Measurements from ENCODE around the gene FRK.
"Not testable (repeated sequence)": the region's sequence is repeated elsewhere in the genome, so short reads cannot be mapped to it uniquely, and the experiment has no call there.

Gene FRK

GRCh38 chr6:115945812-115946211 is 114.9 kb downstream of the FRK start:
- Histone ChIP-seq H3K4me1 (ENCODE audit: control insufficient read depth, insufficient read depth, low read length, poor library complexity, severe bottlenecking) (no peaks in the 10 kb centered on the region), H3K36me3 (ENCODE audit: control insufficient read depth, insufficient read depth, low read length) (no peaks in the 10 kb centered on the region), H3K9me3 (ENCODE audit: control insufficient read depth, low read length) (no peaks in the 10 kb centered on the region), H3K27ac (ENCODE audit: low read depth, low read length, severe bottlenecking) (no peak overlapping the region), H3K4me3 (ENCODE audit: extremely low read depth, insufficient read depth, low read length, poor library complexity, severe bottlenecking) (no peak overlapping the region)
- 63 to 100% methylated on average over 1 of the region's 1 CpG for WGBS, 2 experiments (ENCODE audit: insufficient coverage in 2 of 2)

- Histone ChIP-seq H3K27ac (ENCODE audit: low read depth, low read length, severe bottlenecking) (no peak overlapping the region), H3K9me3 (ENCODE audit: control insufficient read depth, low read length) (no peaks in the 10 kb centered on the region), H3K4me3 (ENCODE audit: extremely low read depth, insufficient read depth, low read length, poor library complexity, severe bottlenecking) (no peak overlapping the region), H3K36me3 (ENCODE audit: control insufficient read depth, insufficient read depth, low read length) (no peaks in the 10 kb centered on the region), H3K4me1 (ENCODE audit: control insufficient read depth, insufficient read depth, low read length, poor library complexity, severe bottlenecking) (no peaks in the 10 kb centered on the region)
- WGBS, 2 experiments (ENCODE audit: insufficient coverage in 2 of 2), result no CpG with 5 or more reads among the region's 1 CpG
Observed at GRCh38 chr6:115945306-115945705, 115.4 kb downstream of the FRK start.

DNA sequence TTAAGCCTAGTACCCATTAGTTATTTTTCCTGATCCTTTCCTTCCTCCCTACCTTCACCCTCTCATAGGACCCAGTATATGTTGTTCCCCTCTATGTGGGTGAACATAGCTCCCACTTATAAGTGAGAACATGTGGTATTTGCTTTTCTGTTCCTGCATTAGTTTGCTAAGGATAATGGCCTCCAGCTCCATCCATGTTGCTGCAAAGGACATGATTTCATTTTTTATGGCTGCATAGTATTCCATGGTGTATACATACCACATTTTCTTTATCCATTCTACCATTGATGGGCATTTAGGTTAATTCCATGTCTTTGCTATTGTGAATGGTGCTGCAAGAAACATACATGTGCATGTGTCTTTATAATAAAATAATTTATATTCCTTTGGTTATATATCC is 115.9 kb downstream of the FRK start:
- H3K4me3 ChIP-seq (ENCODE audit: extremely low read depth, insufficient read depth, low read length, poor library complexity, severe bottlenecking); H3K36me3 ChIP-seq (ENCODE audit: control insufficient read depth, insufficient read depth, low read length); H3K9me3 ChIP-seq (ENCODE audit: control insufficient read depth, low read length); H3K4me1 ChIP-seq (ENCODE audit: control insufficient read depth, insufficient read depth, low read length, poor library complexity, severe bottlenecking); H3K27ac ChIP-seq (ENCODE audit: low read depth, low read length, severe bottlenecking): not testable (repeated sequence)

DNA sequence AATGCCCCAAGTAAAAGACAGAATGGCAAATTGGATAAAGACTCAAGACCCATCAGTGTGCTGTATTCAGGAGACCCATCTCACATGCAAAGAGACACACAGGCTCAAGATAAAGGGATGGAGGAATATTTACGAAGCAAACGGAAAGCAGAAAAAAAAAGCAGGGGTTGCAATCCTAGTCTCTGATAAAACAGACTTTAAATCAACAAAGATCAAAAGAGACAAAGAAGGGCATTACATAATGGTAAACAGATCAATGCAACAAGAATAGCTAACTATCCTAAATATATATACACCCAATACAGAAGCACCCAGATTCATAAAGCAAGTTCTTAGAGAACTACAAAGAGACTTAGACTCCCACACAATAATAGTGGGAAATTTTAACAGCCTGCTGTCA is 123.2 kb downstream of the FRK start:
- H3K27ac ChIP-seq (ENCODE audit: low read depth, low read length, severe bottlenecking); H3K4me1 ChIP-seq (ENCODE audit: control insufficient read depth, insufficient read depth, low read length, poor library complexity, severe bottlenecking); H3K4me3 ChIP-seq (ENCODE audit: extremely low read depth, insufficient read depth, low read length, poor library complexity, severe bottlenecking); H3K9me3 ChIP-seq (ENCODE audit: control insufficient read depth, low read length); H3K36me3 ChIP-seq (ENCODE audit: control insufficient read depth, insufficient read depth, low read length): not testable (repeated sequence)
- no CpG with 5 or more reads among the region's 2 CpGs for WGBS, 2 experiments (ENCODE audit: insufficient coverage in 2 of 2)

- WGBS, 2 experiments (ENCODE audit: insufficient coverage in 2 of 2), result 53 to 68% methylated on average over 5 to 8 of the region's 8 CpGs
- no peaks in the 10 kb centered on the region for H3K36me3 ChIP-seq (ENCODE audit: control insufficient read depth, insufficient read depth, low read length)
- no peak overlapping the region for H3K27ac ChIP-seq (ENCODE audit: low read depth, low read length, severe bottlenecking)
- H3K4me1 ChIP-seq (ENCODE audit: control insufficient read depth, insufficient read depth, low read length, poor library complexity, severe bottlenecking), result no peaks in the 10 kb centered on the region
- no peaks in the 10 kb centered on the region for H3K9me3 ChIP-seq (ENCODE audit: control insufficient read depth, low read length)
- H3K4me3 ChIP-seq (ENCODE audit: extremely low read depth, insufficient read depth, low read length, poor library complexity, severe bottlenecking), result no peak overlapping the region
Observed at GRCh38 chr6:115935361-115935760, 125.3 kb downstream of the FRK start.

GRCh38 chr6:115934829-115935228 is 125.9 kb downstream of the FRK start:
- Histone ChIP-seq H3K36me3 (ENCODE audit: control insufficient read depth, insufficient read depth, low read length) (no peaks in the 10 kb centered on the region), H3K27ac (ENCODE audit: low read depth, low read length, severe bottlenecking) (no peak overlapping the region), H3K4me3 (ENCODE audit: extremely low read depth, insufficient read depth, low read length, poor library complexity, severe bottlenecking) (no peak overlapping the region), H3K9me3 (ENCODE audit: control insufficient read depth, low read length) (no peaks in the 10 kb centered on the region), H3K4me1 (ENCODE audit: control insufficient read depth, insufficient read depth, low read length, poor library complexity, severe bottlenecking) (no peaks in the 10 kb centered on the region)
- 89% methylated on average over 2 of the region's 2 CpGs; no CpG with 5 or more reads in 1 of the 2 experiments for WGBS, 2 experiments (ENCODE audit: insufficient coverage in 2 of 2)

DNA sequence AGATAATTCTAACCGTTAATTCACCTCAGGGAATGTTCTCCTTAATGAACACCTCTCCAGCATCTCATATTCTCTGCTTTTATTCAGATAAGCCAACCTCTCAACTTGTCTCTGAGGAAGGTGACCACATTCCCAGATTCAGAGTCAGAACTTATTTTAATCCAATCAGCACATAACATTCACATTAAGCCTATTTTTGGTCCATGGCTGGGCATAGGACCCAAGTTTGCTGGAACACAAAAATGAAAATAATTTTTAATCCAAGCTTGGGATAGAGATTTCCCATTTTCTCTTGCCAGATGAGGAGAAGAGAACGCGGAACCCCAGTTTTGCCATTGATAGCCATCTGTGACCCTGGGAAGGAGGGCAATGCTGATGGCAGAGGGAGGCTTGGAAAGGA is 126.5 kb downstream of the FRK start:
- Histone ChIP-seq H3K27ac (ENCODE audit: low read depth, low read length, severe bottlenecking) (no peak overlapping the region), H3K4me3 (ENCODE audit: extremely low read depth, insufficient read depth, low read length, poor library complexity, severe bottlenecking) (no peak overlapping the region), H3K36me3 (ENCODE audit: control insufficient read depth, insufficient read depth, low read length) (no peaks in the 10 kb centered on the region), H3K4me1 (ENCODE audit: control insufficient read depth, insufficient read depth, low read length, poor library complexity, severe bottlenecking) (no peaks in the 10 kb centered on the region), H3K9me3 (ENCODE audit: control insufficient read depth, low read length) (no peaks in the 10 kb centered on the region)
- WGBS, 2 experiments (ENCODE audit: insufficient coverage in 2 of 2), result 100% methylated on average over 2 of the region's 3 CpGs

DNA sequence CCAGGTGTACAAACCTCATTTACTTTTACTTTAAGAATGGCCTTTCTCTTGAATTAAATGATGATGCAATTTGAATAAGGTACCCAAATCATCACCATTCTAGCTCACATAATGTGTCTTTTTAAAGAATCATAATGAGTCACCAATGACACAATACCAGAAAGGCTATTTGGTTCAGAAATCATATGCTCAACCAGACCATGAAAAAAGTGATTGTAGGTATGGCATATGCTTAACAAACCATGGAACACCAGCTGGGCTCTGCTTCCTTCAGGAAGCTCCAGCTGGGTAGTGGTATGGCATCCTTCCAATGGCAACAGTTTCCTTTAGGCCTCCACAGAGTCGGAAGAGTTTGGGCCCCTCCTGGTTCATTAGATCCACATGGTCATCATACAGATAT is 128.2 kb downstream of the FRK start:
- Histone ChIP-seq H3K4me1 (ENCODE audit: control insufficient read depth, insufficient read depth, low read length, poor library complexity, severe bottlenecking) (no peaks in the 10 kb centered on the region), H3K36me3 (ENCODE audit: control insufficient read depth, insufficient read depth, low read length) (no peaks in the 10 kb centered on the region), H3K9me3 (ENCODE audit: control insufficient read depth, low read length) (no peaks in the 10 kb centered on the region), H3K27ac (ENCODE audit: low read depth, low read length, severe bottlenecking) (no peak overlapping the region), H3K4me3 (ENCODE audit: extremely low read depth, insufficient read depth, low read length, poor library complexity, severe bottlenecking) (no peak overlapping the region)
- WGBS, 2 experiments (ENCODE audit: insufficient coverage in 2 of 2), result no CpG with 5 or more reads among the region's 1 CpG

DNA sequence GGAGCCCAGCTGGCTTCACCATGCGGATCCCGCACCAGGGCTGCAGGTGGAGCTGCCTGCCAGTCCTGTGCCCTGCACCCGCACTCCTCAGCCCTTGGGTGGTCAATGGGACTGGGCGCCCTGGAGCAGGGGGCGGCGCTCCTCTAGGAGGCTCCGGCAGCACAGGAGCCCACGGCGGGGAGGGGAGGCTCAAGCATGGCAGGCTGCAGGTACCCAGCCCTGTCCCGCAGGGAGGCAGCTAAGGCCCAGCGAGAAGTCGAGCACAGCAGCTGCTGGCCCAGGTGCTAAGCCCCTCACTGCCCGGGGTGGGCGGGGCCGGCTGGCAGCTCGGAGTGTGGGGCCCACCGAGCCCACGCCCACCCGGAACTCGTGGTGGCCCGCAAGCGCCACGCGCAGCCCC is 132.7 kb downstream of the FRK start:
- not testable (repeated sequence) for H3K36me3 ChIP-seq (ENCODE audit: control insufficient read depth, insufficient read depth, low read length); H3K9me3 ChIP-seq (ENCODE audit: control insufficient read depth, low read length); H3K27ac ChIP-seq (ENCODE audit: low read depth, low read length, severe bottlenecking); H3K4me3 ChIP-seq (ENCODE audit: extremely low read depth, insufficient read depth, low read length, poor library complexity, severe bottlenecking); H3K4me1 ChIP-seq (ENCODE audit: control insufficient read depth, insufficient read depth, low read length, poor library complexity, severe bottlenecking)
- 92 to 96% methylated on average over 17 to 23 of the region's 24 CpGs for WGBS, 2 experiments (ENCODE audit: insufficient coverage in 2 of 2)

DNA sequence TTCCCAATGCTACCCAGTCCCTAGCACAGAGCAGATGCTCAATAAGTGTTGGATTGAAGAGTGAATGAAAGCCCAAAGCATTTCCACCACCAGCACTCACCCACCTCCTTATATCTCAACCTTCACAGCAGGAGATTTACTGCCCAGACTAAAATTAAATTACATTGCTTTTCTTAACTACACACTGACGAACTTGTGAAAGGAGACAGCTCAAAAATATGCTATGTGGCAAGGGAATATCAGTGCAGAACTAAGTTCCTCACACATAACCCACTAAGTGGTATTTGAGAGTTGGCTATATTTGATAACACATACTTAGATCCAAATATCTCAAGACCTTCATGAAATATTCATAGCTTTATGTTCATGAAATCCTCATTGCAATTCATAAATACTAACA is 137.7 kb downstream of the FRK start:
- no peak overlapping the region for H3K27ac ChIP-seq (ENCODE audit: low read depth, low read length, severe bottlenecking)
- no peak overlapping the region for H3K4me3 ChIP-seq (ENCODE audit: extremely low read depth, insufficient read depth, low read length, poor library complexity, severe bottlenecking)
- peaks cover 3% of the 10 kb centered on the region for H3K4me1 ChIP-seq (ENCODE audit: control insufficient read depth, insufficient read depth, low read length, poor library complexity, severe bottlenecking)
- H3K9me3 ChIP-seq (ENCODE audit: control insufficient read depth, low read length), result no peaks in the 10 kb centered on the region
- no peaks in the 10 kb centered on the region for H3K36me3 ChIP-seq (ENCODE audit: control insufficient read depth, insufficient read depth, low read length)
- WGBS, 2 experiments (ENCODE audit: insufficient coverage in 2 of 2), result no CpG with 5 or more reads among the region's 1 CpG

DNA sequence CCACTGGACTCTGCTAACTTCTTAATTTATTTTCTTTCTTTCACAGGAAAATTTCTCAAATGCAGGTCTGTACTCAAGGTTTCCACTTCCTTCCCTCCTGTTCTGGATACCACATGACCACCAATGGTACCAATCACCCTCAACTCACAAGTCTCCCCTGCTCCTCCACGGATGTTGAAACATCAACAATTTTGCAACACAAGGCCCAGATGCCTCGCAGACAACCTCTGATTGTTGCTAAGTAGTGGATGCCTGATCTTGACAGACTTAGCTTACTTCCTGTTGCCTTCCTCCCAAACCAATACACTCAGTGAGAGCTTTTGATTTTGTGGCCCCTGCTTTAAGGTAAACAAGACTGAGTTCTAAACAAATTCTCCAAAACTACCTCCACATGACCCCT is 146.6 kb downstream of the FRK start:
- Histone ChIP-seq H3K4me3 (ENCODE audit: extremely low read depth, insufficient read depth, low read length, poor library complexity, severe bottlenecking) (no peak overlapping the region), H3K4me1 (ENCODE audit: control insufficient read depth, insufficient read depth, low read length, poor library complexity, severe bottlenecking) (peaks cover 3% of the 10 kb centered on the region), H3K9me3 (ENCODE audit: control insufficient read depth, low read length) (no peaks in the 10 kb centered on the region), H3K36me3 (ENCODE audit: control insufficient read depth, insufficient read depth, low read length) (no peaks in the 10 kb centered on the region), H3K27ac (ENCODE audit: low read depth, low read length, severe bottlenecking) (no peak overlapping the region)
- no CpG with 5 or more reads among the region's 2 CpGs for WGBS, 2 experiments (ENCODE audit: insufficient coverage in 2 of 2)

All from mesodermal cell (in vitro differentiated cells).